HG02981 (cell line): ENCODE measurements around the gene RNF38.
"Not testable (repeated sequence)": the region's sequence is repeated elsewhere in the genome, so short reads cannot be mapped to it uniquely, and the experiment has no call there.

Experiments used
- ATAC-seq: cut with Tn5 transposase; IDR thresholded peaks from one replicate; pipeline ENCODE4 v1.9.1; 2021; ENCODE audit warnings: mild to moderate bottlenecking, moderate library complexity; ENCODE audit not compliant: unreplicated experiment

The RNF38 gene

GRCh38 chr9:36297798-36298197, 102.3 kb downstream of the RNF38 start:
- ATAC-seq, result no peak

- not testable (repeated sequence) for ATAC-seq
Observed at GRCh38 chr9:36294996-36295395, 105.1 kb downstream of the RNF38 start.

GRCh38 chr9:36293918-36294317, 106.2 kb downstream of the RNF38 start:
- ATAC-seq, result no peak

- ATAC-seq, result no peak
Observed at GRCh38 chr9:36293171-36293570, 106.9 kb downstream of the RNF38 start.

- ATAC-seq, result no peak
Observed at GRCh38 chr9:36292641-36293040, 107.4 kb downstream of the RNF38 start.

- ATAC-seq, result no peak
Observed at GRCh38 chr9:36290996-36291395, 109.1 kb downstream of the RNF38 start.

- no peak for ATAC-seq
Observed at GRCh38 chr9:36289836-36290435, 110.1 kb downstream of the RNF38 start.

GRCh38 chr9:36288070-36288469, 112.0 kb downstream of the RNF38 start:
- no peak for ATAC-seq
